Small intestine (tissue), 7 donors: Measurements from ENCODE around the gene KIAA1586. TPM values are rescaled to one million over a fixed set of nuclear protein-coding genes. Genes with fewer than 3 reads are reported as not detected.

ENCODE experiments used
- DNase-seq, 2 donors: peaks; one replicate each; pipeline versions ENCODE4 v3.0.0 to v3.0.0-alpha.2; 2013
- FAIRE-seq: peaks from 2 replicates; lab custom pipeline; 2012; peaks lifted over from hg19 to GRCh38; lab: Jason Lieb, UNC
- H3K27ac ChIP-seq, 3 donors: one replicate each; pipeline ENCODE4 v1.5.1; 2013; ENCODE audit warnings: low read length in 2 of 3, mild to moderate bottlenecking in 2 of 3, control low read depth in 1 of 3, inconsistent platforms in 1 of 3, low read depth in 1 of 3, moderate library complexity in 1 of 3
- H3K27me3 ChIP-seq, 3 donors: one replicate each; pipeline ENCODE4 v1.6.1; 2013; ENCODE audit warnings: low read length in 3 of 3, inconsistent platforms in 1 of 3; ENCODE audit not compliant: control insufficient read depth in 3 of 3, insufficient read depth in 3 of 3
- H3K36me3 ChIP-seq, 3 donors: one replicate each; pipeline ENCODE4 v1.6.1; 2013; ENCODE audit warnings: low read length in 3 of 3, inconsistent platforms in 1 of 3, low read depth in 1 of 3, mild to moderate bottlenecking in 1 of 3, moderate library complexity in 1 of 3; ENCODE audit not compliant: control insufficient read depth in 3 of 3, insufficient read depth in 2 of 3
- H3K4me1 ChIP-seq, 3 donors: one replicate each; pipeline ENCODE4 v1.6.1; 2013; ENCODE audit warnings: low read length in 2 of 3, inconsistent platforms in 1 of 3, low read depth in 1 of 3, mild to moderate bottlenecking in 1 of 3, moderate library complexity in 1 of 3; ENCODE audit not compliant: control insufficient read depth in 3 of 3, insufficient read depth in 2 of 3
- H3K4me3 ChIP-seq, 3 donors: one replicate each; pipeline ENCODE4 v1.5.1; 2013; ENCODE audit warnings: low read length in 3 of 3, control low read depth in 1 of 3, inconsistent platforms in 1 of 3, low read depth in 1 of 3, mild to moderate bottlenecking in 1 of 3, moderate library complexity in 1 of 3
- H3K9me3 ChIP-seq, 2 donors: one replicate each; pipeline ENCODE4 v1.6.1; 2013; ENCODE audit warnings: low read depth in 1 of 2, low read length in 1 of 2; ENCODE audit not compliant: control insufficient read depth in 2 of 2, insufficient read depth in 1 of 2
- WGBS, 3 donors: extraction: QIAGEN DNeasy Blood & Tissue Kit; methylation state at CpG; one replicate each; pipeline ENCODE4 v1.1.7; 2013; 5-methylcytosine and 5-hydroxymethylcytosine counted together
- polyA plus RNA-seq, 4 donors: library from polyadenylated mRNA; stranded (reverse) in 3 of 4; unstranded in 1 of 4; fragments of 200-250 nt in 3 of 4; fragments of 120-200 nt in 1 of 4; gene quantifications; one replicate each; pipeline versions ENCODE4 v1.2.1 to v1.2.3, GENCODE V29; 2013
- donor health status: healthy with polysubstance abuse.
- donor health status: control.
- donor health status: control.
- donor health status: Bipolar disorder and iron deficiency.
- donor health status: healthy.

Gene KIAA1586
- polyA plus RNA-seq, 4 donors = 1.6 to 12.2 (median 2.4) TPM

DNA sequence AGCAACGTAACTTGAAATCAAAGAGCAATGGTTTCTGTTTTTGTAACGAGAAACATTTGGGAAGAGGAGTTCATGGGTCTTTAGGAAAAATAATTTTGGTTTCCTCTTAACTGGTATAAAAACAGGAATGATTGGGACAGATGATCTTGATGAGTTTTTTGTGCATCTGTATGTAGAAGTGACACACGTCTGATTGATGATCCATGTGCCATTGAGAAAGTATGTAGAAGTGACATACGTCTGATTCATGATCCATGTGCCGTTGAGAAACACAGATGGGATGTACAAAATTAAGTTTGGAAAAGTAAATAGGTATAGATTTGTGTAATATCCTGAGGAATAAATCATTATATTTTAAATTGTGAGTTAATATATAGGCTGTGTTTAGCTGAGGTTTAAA lies 2.1 kb downstream of the KIAA1586 start:
- H3K4me3 ChIP-seq = no peak overlapping the region
- H3K36me3 ChIP-seq = peaks cover 0 to 12% (median 0%) of the 10 kb centered on the region in 3 donors
- WGBS, 3 donors = 82 to 92% (median 86%) methylated on average over 5 of the region's 5 CpGs
- no peak for DNase-seq
- H3K9me3 ChIP-seq = no peaks in the 10 kb centered on the region
- H3K4me1 ChIP-seq = peaks cover 0 to 4% (median 0%) of the 10 kb centered on the region in 3 donors
- no peak for FAIRE-seq
- no peaks in the 10 kb centered on the region for H3K27me3 ChIP-seq
- H3K27ac ChIP-seq = no peak overlapping the region

DNA sequence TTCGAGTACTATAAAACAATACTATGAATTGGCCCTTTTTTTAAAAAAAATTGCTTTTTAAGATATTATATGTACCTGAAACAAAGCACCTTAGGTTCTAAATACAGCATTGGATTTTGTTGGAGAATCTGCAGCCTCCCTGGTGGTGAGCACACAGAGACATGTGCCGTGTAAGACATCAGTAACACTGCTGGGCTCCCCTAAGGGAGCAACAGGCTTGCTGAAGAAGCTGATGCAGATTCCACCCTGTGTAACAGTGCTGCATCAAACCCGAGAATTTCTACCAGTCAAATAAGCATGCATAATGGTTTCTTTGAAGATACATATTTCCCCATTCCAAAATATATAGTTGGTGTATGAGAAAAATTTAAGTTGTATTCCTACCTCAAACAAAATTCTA lies 17.4 kb downstream of the KIAA1586 start:
- H3K27me3 ChIP-seq = no peaks in the 10 kb centered on the region
- no peak overlapping the region for H3K27ac ChIP-seq
- H3K4me3 ChIP-seq = no peak overlapping the region
- FAIRE-seq (no peak), DNase-seq (no peak)
- peaks cover 0 to 16% (median 0%) of the 10 kb centered on the region in 3 donors for H3K36me3 ChIP-seq
- no peaks in the 10 kb centered on the region for H3K4me1 ChIP-seq
- 91 to 93% (median 92%) methylated on average over 3 of the region's 3 CpGs for WGBS, 3 donors
- H3K9me3 ChIP-seq = no peaks in the 10 kb centered on the region

DNA sequence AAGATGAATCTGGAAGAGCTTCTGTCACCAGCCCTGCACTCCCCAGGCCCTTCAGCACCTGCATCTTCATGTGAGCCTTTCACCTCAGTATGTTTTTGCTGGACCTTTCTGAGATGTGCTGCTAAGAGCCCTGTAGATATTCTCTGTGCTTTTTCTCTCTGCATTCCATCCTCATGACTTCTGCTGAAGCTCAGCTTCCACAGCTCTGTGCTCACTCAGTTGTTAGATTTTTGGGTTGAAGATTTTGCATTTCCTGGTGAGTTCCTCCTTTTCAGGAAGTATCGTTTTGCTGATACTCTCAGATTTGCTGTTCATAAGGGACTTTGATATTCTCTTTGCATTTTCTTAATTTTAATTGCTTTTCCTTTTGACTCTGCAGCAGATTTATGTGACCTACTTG lies 18.3 kb downstream of the KIAA1586 start:
- 65 to 80% (median 77%) methylated on average over 1 of the region's 1 CpG for WGBS, 3 donors
- FAIRE-seq (no peak), DNase-seq (no peak)
- Histone ChIP-seq H3K36me3 (peaks cover 0 to 16% (median 0%) of the 10 kb centered on the region in 3 donors), H3K4me1 (no peaks in the 10 kb centered on the region), H3K27ac (no peak overlapping the region), H3K27me3 (no peaks in the 10 kb centered on the region), H3K4me3 (no peak overlapping the region), H3K9me3 (no peaks in the 10 kb centered on the region)

DNA sequence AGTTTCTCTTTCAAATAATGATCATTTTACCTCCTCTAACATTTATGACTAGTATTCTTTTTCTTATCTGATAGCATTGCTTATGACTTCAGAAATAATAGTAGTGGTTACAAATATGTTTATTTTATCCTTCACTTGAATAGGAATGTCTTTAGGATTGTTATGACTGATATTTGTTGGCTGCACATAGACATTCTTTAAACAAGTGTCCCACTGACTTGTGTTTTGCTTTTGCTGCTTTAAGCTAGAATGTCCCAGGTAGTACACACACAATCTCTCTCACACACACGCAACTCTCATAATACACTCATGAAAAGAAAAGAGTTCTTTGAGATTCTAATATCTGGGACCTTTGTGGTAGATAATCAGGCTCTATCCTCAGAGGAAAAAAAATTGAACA lies 21.6 kb downstream of the KIAA1586 start:
- Histone ChIP-seq H3K4me3 (no peak overlapping the region), H3K27ac (no peak overlapping the region), H3K36me3 (peaks cover 0 to 9% (median 0%) of the 10 kb centered on the region in 3 donors), H3K9me3 (peaks cover 0 to 6% of the 10 kb centered on the region in 2 donors), H3K4me1 (no peaks in the 10 kb centered on the region), H3K27me3 (no peaks in the 10 kb centered on the region)
- no peak for DNase-seq
- 87 to 97% (median 94%) methylated on average over 1 of the region's 1 CpG for WGBS, 3 donors
- FAIRE-seq = no peak

DNA sequence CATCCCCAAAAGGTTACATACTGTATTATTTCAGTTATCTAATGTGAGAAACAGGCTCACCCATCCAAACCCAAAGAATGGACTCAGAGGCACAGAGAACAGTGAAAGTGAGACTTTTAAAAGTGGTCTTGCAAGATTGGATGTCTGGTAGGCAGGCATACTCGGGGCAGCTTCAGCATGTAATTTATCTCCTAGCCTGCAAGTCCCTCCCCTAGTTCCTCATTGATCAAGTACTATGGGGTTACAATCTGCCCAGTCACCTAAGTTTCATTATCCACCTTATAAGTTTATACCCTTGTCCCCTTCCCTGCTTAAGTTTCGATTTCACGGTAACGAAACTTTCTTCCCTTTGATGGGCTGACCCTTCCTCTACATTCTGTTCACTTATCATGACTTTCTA lies 22.7 kb downstream of the KIAA1586 start:
- 82 to 94% (median 94%) methylated on average over 4 of the region's 4 CpGs for WGBS, 3 donors
- no peak for FAIRE-seq

DNA sequence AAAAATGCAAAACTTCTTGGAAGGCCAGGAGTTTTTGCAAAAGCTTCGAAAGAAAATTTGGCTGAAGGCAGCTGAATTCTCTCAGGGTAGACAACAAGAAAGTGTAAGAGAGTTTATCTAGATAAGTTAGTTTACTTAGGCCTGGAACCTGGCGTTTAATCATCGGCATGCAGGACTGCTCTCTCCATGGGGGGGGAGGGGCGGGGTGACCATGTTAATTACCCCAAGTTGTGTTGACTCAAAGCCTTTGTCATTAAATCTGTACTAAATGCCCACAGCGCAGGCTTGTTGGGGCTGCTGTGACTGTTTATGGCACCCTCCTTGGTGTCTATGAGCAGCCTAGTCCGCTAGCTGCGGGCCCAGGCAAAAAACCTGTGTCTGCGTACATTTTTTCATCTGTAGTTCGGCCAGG lies 23.4 kb downstream of the KIAA1586 start:
- no peaks in the 10 kb centered on the region for H3K4me1 ChIP-seq
- 82 to 87% (median 82%) methylated on average over 9 of the region's 9 CpGs for whole genome bisulfite sequencing, 3 donors
- no peak overlapping the region for H3K4me3 ChIP-seq
- H3K36me3 ChIP-seq = peaks cover 0 to 2% (median 0%) of the 10 kb centered on the region in 3 donors
- DNase-seq (no peak), FAIRE-seq (no peak)
- peaks cover 0 to 6% of the 10 kb centered on the region in 2 donors for H3K9me3 ChIP-seq
- no peaks in the 10 kb centered on the region for H3K27me3 ChIP-seq
- no peak overlapping the region for H3K27ac ChIP-seq

More for the DNA sequence above, 22.7 kb downstream of the KIAA1586 start:
- peaks cover 0 to 6% of the 10 kb centered on the region in 2 donors for H3K9me3 ChIP-seq
- no peaks in the 10 kb centered on the region for H3K4me1 ChIP-seq
- no peaks in the 10 kb centered on the region for H3K27me3 ChIP-seq
- H3K27ac ChIP-seq = no peak overlapping the region
- no peak for DNase-seq
- no peak overlapping the region for H3K4me3 ChIP-seq
- H3K36me3 ChIP-seq = peaks cover 0 to 6% (median 0%) of the 10 kb centered on the region in 3 donors

DNA sequence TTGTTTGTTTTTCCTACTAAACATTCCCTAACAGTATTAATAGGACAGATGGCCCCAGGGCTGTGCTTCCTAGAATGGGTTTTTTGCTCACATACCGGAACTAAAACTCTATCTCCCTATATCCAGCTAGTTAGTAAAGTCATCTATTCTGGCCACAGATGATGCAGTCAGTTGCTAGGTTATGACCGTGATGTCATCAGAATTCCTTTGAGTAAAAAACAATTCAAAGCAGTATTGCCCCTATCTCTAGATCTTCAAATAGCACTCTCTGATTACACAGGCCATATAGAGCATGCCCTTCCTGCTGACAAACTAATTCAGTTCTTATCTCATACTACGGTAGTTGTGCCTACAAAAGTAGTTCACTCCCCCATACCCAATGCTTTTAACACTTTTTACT lies 25.6 kb downstream of the KIAA1586 start:
- Histone ChIP-seq H3K4me3 (no peak overlapping the region), H3K4me1 (no peaks in the 10 kb centered on the region), H3K9me3 (peaks cover 0 to 6% of the 10 kb centered on the region in 2 donors), H3K27ac (no peak overlapping the region), H3K36me3 (peaks cover 0 to 2% (median 0%) of the 10 kb centered on the region in 3 donors), H3K27me3 (no peaks in the 10 kb centered on the region)
- no peak for DNase-seq
- 65 to 83% (median 80%) methylated on average over 3 of the region's 3 CpGs for WGBS, 3 donors
- FAIRE-seq = no peak

DNA sequence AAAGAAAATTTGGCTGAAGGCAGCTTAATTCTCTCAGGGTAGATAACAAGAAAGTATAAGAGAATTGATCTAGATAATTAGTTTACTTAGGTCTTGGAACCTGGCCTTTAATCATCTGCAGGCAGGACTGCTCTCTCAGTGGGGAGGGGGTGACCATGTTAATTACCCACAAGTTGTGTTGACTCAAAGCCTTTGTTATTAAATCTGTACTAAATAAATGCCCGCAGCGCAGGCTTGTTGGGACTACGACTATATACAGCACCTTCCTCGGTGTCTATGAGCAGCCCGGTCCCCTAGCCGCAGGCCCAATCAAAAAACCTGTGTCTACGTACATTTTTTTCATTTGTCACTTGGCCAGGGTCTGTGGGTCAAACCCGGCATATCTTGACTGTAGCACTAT lies 27.9 kb downstream of the KIAA1586 start:
- Histone ChIP-seq H3K4me1 (no peaks in the 10 kb centered on the region), H3K27ac (no peak overlapping the region), H3K9me3 (peaks cover 0 to 6% of the 10 kb centered on the region in 2 donors), H3K27me3 (no peaks in the 10 kb centered on the region), H3K4me3 (no peak overlapping the region), H3K36me3 (peaks cover 0 to 2% (median 0%) of the 10 kb centered on the region in 3 donors)
- no peak for DNase-seq
- WGBS, 3 donors = 92 to 94% (median 93%) methylated on average over 8 of the region's 8 CpGs
- FAIRE-seq = no peak

DNA sequence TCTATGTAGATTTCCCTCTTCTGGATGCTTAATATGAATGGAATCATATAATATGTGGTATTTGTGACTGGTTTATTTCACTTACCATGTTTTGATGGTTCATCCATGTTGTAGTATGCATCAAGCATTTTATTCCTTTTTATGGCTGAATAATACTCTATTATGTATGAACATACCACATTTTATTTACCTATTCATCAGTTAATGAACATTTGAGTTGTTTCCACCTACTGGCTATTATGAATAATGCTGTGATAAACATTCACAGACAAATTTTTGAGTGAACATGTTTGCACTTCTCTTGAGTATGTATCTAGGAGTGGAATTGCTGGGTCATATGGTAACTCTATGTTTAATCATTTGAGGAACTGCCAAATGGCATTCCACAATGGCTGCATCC lies 28.6 kb downstream of the KIAA1586 start:
- peaks cover 0 to 3% (median 0%) of the 10 kb centered on the region in 3 donors for H3K36me3 ChIP-seq
- no peak overlapping the region for H3K27ac ChIP-seq
- no peak overlapping the region for H3K4me3 ChIP-seq
- DNase-seq (no peak), FAIRE-seq (no peak)
- no peaks in the 10 kb centered on the region for H3K27me3 ChIP-seq
- no peaks in the 10 kb centered on the region for H3K4me1 ChIP-seq
- peaks cover 0 to 7% of the 10 kb centered on the region in 2 donors for H3K9me3 ChIP-seq
